ENCODE measurements around the gene HSPG2. TPM values are rescaled to one million over a fixed set of nuclear protein-coding genes. Genes with fewer than 3 reads are reported as not detected.

Gene HSPG2
- total and polyA plus RNA-seq, 2 of the 13 experiments (the other 11 are each of a cell fraction or from before 2014, with no cell fraction given): 9.1 to 13.1 TPM

DNA sequence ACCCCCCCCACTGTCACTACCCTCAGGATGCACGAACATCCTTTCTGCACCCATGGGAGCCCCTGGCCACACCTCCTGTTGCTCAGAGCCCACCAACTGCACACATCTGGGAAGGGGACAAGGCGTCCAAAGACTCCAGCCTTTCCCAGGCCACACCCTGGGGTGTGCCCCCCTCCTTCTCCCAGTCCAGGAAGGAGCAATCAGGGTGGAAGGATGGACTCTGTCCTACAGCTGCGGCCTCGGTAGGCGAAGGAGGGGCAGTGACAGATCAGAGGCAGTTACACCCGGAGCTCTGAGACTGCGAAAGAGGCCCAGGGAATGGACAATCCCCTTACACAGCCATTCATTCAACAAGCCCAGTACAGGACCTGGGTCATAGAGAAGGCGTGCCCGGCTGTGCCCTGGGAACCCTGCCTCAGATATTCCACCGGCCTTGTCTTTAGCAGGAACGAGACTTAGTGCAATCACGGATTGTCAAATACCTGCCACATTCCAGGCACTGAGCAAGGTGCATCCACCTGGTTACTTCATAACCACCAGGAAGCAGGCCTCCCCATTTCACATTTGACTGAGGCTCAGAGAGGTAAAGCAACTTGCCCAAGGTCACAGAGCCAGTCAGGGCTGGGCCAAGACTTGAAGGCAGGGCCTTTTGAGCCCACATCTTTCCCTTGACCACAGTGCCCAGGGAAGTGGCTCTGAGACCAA lies 9.4 kb downstream of the HSPG2 start (continued):
- TF ChIP-seq, protein P1, sequence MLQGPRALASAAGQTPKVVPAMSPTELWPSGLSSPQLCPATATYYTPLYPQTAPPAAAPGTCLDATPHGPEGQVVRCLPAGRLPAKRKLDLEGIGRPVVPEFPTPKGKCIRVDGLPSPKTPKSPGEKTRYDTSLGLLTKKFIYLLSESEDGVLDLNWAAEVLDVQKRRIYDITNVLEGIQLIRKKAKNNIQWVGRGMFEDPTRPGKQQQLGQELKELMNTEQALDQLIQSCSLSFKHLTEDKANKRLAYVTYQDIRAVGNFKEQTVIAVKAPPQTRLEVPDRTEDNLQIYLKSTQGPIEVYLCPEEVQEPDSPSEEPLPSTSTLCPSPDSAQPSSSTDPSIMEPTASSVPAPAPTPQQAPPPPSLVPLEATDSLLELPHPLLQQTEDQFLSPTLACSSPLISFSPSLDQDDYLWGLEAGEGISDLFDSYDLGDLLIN (CRISPR knock-in tag; IDR thresholded peaks at IDR 0.05; ENCODE audit: borderline replicate concordance): no peak
- TF ChIP-seq, protein P2, sequence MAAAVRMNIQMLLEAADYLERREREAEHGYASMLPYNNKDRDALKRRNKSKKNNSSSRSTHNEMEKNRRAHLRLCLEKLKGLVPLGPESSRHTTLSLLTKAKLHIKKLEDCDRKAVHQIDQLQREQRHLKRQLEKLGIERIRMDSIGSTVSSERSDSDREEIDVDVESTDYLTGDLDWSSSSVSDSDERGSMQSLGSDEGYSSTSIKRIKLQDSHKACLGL (CRISPR knock-in tag; IDR thresholded peaks at IDR 0.05): no peak
- TF ChIP-seq HMG20B (CRISPR knock-in tag; conservative IDR thresholded peaks at IDR 0.05) (peak; percentile 80), BCL6 (CRISPR knock-in tag; IDR thresholded peaks at IDR 0.05) (0 out of 2 replicates have a peak, but pooled peaks have one; percentile 9), HNF4A (CRISPR knock-in tag; IDR thresholded peaks at IDR 0.05) (peak; percentile 69), ZFX (CRISPR knock-in tag; IDR thresholded peaks at IDR 0.05; ENCODE audit: low read depth) (0 out of 2 replicates have a peak, but pooled peaks have one; percentile 23), ZEB1 (IDR thresholded peaks at IDR 0.05; ENCODE audit: insufficient replicate concordance, low read depth) (peak; percentile 83), TEAD3 (CRISPR knock-in tag; optimal IDR thresholded peaks at IDR 0.05; ENCODE audit: borderline replicate concordance) (peak; percentile 97), CEBPG (CRISPR knock-in tag; IDR thresholded peaks at IDR 0.05) (peak; percentile 51; the same call in 1 of the 2 replicates)
- TF ChIP-seq, protein P3, sequence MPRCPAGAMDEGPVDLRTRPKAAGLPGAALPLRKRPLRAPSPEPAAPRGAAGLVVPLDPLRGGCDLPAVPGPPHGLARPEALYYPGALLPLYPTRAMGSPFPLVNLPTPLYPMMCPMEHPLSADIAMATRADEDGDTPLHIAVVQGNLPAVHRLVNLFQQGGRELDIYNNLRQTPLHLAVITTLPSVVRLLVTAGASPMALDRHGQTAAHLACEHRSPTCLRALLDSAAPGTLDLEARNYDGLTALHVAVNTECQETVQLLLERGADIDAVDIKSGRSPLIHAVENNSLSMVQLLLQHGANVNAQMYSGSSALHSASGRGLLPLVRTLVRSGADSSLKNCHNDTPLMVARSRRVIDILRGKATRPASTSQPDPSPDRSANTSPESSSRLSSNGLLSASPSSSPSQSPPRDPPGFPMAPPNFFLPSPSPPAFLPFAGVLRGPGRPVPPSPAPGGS (CRISPR knock-in tag; IDR thresholded peaks at IDR 0.05): 0 out of 2 replicates have a peak, but pooled peaks have one; percentile 42
- TF ChIP-seq, protein P4, sequence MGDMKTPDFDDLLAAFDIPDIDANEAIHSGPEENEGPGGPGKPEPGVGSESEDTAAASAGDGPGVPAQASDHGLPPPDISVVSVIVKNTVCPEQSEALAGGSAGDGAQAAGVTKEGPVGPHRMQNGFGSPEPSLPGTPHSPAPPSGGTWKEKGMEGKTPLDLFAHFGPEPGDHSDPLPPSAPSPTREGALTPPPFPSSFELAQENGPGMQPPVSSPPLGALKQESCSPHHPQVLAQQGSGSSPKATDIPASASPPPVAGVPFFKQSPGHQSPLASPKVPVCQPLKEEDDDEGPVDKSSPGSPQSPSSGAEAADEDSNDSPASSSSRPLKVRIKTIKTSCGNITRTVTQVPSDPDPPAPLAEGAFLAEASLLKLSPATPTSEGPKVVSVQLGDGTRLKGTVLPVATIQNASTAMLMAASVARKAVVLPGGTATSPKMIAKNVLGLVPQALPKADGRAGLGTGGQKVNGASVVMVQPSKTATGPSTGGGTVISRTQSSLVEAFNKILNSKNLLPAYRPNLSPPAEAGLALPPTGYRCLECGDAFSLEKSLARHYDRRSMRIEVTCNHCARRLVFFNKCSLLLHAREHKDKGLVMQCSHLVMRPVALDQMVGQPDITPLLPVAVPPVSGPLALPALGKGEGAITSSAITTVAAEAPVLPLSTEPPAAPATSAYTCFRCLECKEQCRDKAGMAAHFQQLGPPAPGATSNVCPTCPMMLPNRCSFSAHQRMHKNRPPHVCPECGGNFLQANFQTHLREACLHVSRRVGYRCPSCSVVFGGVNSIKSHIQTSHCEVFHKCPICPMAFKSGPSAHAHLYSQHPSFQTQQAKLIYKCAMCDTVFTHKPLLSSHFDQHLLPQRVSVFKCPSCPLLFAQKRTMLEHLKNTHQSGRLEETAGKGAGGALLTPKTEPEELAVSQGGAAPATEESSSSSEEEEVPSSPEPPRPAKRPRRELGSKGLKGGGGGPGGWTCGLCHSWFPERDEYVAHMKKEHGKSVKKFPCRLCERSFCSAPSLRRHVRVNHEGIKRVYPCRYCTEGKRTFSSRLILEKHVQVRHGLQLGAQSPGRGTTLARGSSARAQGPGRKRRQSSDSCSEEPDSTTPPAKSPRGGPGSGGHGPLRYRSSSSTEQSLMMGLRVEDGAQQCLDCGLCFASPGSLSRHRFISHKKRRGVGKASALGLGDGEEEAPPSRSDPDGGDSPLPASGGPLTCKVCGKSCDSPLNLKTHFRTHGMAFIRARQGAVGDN (CRISPR knock-in tag; IDR thresholded peaks at IDR 0.05): peak; percentile 61
- TF ChIP-seq, protein P5, sequence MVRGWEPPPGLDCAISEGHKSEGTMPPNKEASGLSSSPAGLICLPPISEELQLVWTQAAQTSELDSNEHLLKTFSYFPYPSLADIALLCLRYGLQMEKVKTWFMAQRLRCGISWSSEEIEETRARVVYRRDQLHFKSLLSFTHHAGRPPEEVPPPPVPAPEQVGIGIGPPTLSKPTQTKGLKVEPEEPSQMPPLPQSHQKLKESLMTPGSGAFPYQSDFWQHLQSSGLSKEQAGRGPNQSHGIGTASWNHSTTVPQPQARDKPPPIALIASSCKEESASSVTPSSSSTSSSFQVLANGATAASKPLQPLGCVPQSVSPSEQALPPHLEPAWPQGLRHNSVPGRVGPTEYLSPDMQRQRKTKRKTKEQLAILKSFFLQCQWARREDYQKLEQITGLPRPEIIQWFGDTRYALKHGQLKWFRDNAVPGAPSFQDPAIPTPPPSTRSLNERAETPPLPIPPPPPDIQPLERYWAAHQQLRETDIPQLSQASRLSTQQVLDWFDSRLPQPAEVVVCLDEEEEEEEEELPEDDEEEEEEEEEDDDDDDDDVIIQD (CRISPR knock-in tag; IDR thresholded peaks at IDR 0.05; ENCODE audit: low read depth): no peak
